ENCODE results near the gene PRADC1. TPM values are rescaled to one million over a fixed set of nuclear protein-coding genes. Genes with fewer than 3 reads are reported as not detected.

Gene PRADC1
- total and polyA plus RNA-seq, 9 of the 15 experiments (the other 6 are each of a cell fraction or from before 2014, with no cell fraction given) = 7.3 to 47.4 (median 34.2) TPM

DNA sequence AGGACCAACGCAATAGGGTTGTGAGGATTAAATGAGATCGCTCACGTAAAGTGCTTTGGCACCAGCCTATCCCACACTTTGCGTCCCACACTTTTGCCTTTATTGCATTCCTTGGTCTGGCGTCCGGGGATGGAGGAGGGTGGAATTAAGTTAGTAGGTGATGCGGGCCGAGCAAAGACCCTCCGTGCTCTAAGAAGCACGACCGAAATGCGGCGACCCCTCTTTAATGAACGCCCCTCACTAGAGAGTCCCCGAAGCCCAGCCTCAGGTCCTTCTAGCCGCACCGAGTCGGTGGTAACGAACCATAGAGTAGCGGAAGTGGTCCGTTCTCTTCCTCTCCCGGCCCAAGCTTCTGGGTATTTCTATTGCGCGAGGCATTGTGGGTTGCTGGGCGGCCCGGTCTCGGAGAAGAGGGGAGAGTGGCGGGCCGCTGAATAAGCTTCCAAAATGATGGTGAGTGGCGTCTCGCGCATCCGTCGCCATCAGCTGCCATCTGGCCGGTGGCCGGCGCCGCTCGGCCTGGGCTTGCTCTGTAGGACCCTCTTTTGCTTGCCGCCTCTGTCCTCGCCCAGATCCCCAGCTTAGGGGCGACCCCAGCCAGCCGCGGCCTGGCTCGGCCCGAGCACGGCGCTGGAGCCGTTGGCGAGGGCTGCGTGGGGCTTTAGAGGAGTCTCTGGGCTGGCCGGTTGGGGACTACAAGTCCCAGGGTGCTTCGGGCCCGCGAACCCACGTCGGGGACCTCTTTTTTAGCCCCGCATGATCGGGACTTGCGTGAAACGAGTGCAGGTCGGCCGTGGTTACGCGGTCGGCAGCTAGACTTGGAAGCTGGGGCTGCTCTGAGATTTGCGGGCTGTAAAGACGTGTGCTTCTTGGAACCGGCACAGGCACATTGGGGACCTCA is 1.1 kb upstream of the PRADC1 start, which contains the start of gene CCT7 (continued):
- 0 out of 2 replicates have a peak, but pooled peaks have one; percentile 40 for TF ChIP-seq MYNN (IDR thresholded peaks at IDR 0.05)
- no peak for TF ChIP-seq MYNN (CRISPR knock-in tag; IDR thresholded peaks at IDR 0.05)
- peak in 1 of 2 experiments; percentile 27; a peak in 1 of 3 replicates for TF ChIP-seq CBX3 (IDR thresholded peaks at IDR 0.05; ENCODE audit: borderline replicate concordance in 1 of 2, low read length in 2 of 2)
- TF ChIP-seq, protein P1, sequence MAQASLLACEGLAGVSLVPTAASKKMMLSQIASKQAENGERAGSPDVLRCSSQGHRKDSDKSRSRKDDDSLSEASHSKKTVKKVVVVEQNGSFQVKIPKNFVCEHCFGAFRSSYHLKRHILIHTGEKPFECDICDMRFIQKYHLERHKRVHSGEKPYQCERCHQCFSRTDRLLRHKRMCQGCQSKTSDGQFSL (CRISPR knock-in tag; IDR thresholded peaks at IDR 0.05) = no peak
- TF ChIP-seq, protein P1 (tag; IDR thresholded peaks at IDR 0.05) = no peak
- peak in 1 of 2 experiments; percentile 79; a peak in 2 of 4 replicates for TF ChIP-seq SIN3A (IDR thresholded peaks at IDR 0.05; ENCODE audit: borderline replicate concordance in 2 of 2, control insufficient read depth in 1 of 2, low read depth in 2 of 2, low read length in 2 of 2)
- TF ChIP-seq HNRNPLL (IDR thresholded peaks at IDR 0.05; ENCODE audit: low read depth, low read length, poor library complexity, severe bottlenecking) = no peak
- no peak for TF ChIP-seq ZNF436 (CRISPR knock-in tag; IDR thresholded peaks at IDR 0.05)
- no peak for TF ChIP-seq FOXJ3 (CRISPR knock-in tag; IDR thresholded peaks at IDR 0.05)
- TF ChIP-seq MTA1 (IDR thresholded peaks at IDR 0.05; ENCODE audit: borderline replicate concordance) = no peak
- no peak for TF ChIP-seq CHD2 (IDR thresholded peaks at IDR 0.05; ENCODE audit: low read depth, low read length)
- TF ChIP-seq CAMTA2 (CRISPR knock-in tag; conservative IDR thresholded peaks at IDR 0.05) = no peak
- TF ChIP-seq, protein P2, sequence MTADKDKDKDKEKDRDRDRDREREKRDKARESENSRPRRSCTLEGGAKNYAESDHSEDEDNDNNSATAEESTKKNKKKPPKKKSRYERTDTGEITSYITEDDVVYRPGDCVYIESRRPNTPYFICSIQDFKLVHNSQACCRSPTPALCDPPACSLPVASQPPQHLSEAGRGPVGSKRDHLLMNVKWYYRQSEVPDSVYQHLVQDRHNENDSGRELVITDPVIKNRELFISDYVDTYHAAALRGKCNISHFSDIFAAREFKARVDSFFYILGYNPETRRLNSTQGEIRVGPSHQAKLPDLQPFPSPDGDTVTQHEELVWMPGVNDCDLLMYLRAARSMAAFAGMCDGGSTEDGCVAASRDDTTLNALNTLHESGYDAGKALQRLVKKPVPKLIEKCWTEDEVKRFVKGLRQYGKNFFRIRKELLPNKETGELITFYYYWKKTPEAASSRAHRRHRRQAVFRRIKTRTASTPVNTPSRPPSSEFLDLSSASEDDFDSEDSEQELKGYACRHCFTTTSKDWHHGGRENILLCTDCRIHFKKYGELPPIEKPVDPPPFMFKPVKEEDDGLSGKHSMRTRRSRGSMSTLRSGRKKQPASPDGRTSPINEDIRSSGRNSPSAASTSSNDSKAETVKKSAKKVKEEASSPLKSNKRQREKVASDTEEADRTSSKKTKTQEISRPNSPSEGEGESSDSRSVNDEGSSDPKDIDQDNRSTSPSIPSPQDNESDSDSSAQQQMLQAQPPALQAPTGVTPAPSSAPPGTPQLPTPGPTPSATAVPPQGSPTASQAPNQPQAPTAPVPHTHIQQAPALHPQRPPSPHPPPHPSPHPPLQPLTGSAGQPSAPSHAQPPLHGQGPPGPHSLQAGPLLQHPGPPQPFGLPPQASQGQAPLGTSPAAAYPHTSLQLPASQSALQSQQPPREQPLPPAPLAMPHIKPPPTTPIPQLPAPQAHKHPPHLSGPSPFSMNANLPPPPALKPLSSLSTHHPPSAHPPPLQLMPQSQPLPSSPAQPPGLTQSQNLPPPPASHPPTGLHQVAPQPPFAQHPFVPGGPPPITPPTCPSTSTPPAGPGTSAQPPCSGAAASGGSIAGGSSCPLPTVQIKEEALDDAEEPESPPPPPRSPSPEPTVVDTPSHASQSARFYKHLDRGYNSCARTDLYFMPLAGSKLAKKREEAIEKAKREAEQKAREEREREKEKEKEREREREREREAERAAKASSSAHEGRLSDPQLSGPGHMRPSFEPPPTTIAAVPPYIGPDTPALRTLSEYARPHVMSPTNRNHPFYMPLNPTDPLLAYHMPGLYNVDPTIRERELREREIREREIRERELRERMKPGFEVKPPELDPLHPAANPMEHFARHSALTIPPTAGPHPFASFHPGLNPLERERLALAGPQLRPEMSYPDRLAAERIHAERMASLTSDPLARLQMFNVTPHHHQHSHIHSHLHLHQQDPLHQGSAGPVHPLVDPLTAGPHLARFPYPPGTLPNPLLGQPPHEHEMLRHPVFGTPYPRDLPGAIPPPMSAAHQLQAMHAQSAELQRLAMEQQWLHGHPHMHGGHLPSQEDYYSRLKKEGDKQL (CRISPR knock-in tag; IDR thresholded peaks at IDR 0.05; ENCODE audit: borderline replicate concordance) = no peak
- TF ChIP-seq STAT5B (CRISPR knock-in tag; IDR thresholded peaks at IDR 0.05) = no peak
- TF ChIP-seq SRSF7 (optimal IDR thresholded peaks at IDR 0.05; ENCODE audit: low read depth, low read length) = no peak
- TF ChIP-seq, protein P3, sequence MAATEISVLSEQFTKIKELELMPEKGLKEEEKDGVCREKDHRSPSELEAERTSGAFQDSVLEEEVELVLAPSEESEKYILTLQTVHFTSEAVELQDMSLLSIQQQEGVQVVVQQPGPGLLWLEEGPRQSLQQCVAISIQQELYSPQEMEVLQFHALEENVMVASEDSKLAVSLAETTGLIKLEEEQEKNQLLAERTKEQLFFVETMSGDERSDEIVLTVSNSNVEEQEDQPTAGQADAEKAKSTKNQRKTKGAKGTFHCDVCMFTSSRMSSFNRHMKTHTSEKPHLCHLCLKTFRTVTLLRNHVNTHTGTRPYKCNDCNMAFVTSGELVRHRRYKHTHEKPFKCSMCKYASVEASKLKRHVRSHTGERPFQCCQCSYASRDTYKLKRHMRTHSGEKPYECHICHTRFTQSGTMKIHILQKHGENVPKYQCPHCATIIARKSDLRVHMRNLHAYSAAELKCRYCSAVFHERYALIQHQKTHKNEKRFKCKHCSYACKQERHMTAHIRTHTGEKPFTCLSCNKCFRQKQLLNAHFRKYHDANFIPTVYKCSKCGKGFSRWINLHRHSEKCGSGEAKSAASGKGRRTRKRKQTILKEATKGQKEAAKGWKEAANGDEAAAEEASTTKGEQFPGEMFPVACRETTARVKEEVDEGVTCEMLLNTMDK (IDR thresholded peaks at IDR 0.05; ENCODE audit: borderline replicate concordance, insufficient read depth, low read depth, low read length, poor library complexity, severe bottlenecking) = no peak

Measured in K562 (cell line).